GM10266 (cell line): Measurements from ENCODE around the gene PLA2G4B.

ENCODE experiments used
- DNase-seq: peaks from one replicate; pipeline ENCODE4 v3.0.0; 2012; ENCODE audit errors: extremely low spot score
- CTCF ChIP-seq: IDR thresholded peaks from 2 replicates; pipeline ENCODE4 v1.5.1; 2012; ENCODE audit warnings: mild to moderate bottlenecking, low read depth; ENCODE audit not compliant: control insufficient read depth, insufficient read depth; ENCODE audit errors: missing control alignments

PLA2G4B gene

GRCh38 chr15:41851167-41851523 is 12.5 kb downstream of the PLA2G4B start:
- no peak for DNase-seq
- no peak for TF ChIP-seq CTCF

GRCh38 chr15:41851755-41852370 is 13.2 kb downstream of the PLA2G4B start:
- DNase-seq: no peak
- TF ChIP-seq CTCF: no peak

GRCh38 chr15:41852736-41853590 is 14.3 kb downstream of the PLA2G4B start:
- no peak for TF ChIP-seq CTCF
- DNase-seq: no peak

- TF ChIP-seq CTCF: no peak
- DNase-seq: no peak
Measured at GRCh38 chr15:41853831-41854230, 15.2 kb downstream of the PLA2G4B start.

- no peak for DNase-seq
- no peak for TF ChIP-seq CTCF
Measured at GRCh38 chr15:41854443-41854842, 15.8 kb downstream of the PLA2G4B start.

GRCh38 chr15:41855261-41855961 is 16.8 kb downstream of the PLA2G4B start:
- DNase-seq: no peak
- TF ChIP-seq CTCF: no peak
